ENCODE measurements around the gene OTX1. TPM values are rescaled to one million over a fixed set of nuclear protein-coding genes. Genes with fewer than 3 reads are reported as not detected.

OTX1 gene
- total and polyA plus RNA-seq, 9 of the 15 experiments (the other 6 are each of a cell fraction or from before 2014, with no cell fraction given) = 0.18 to 7.1 (median 0.58) TPM

GRCh38 chr2:63092857-63093256, 42.2 kb downstream of the OTX1 start:
- BruUV-seq (replicated peaks) = no TSS peak
- POLR2A ChIA-PET = no interaction called here
- in situ Hi-C loops (cut with MboI) = no loop called here
- TF ChIP-seq ESRRA (IDR thresholded peaks at IDR 0.05; ENCODE audit: borderline replicate concordance, low read depth) (no peak), ZNF316 (IDR thresholded peaks at IDR 0.05) (peak; percentile 39; the same call in 1 of the 2 replicates), CHAMP1 (IDR thresholded peaks at IDR 0.05) (no peak), RBBP5 (IDR thresholded peaks at IDR 0.05; ENCODE audit: borderline replicate concordance, insufficient read depth, low read length, poor library complexity, severe bottlenecking) (no peak), DMBX1 (CRISPR knock-in tag; IDR thresholded peaks at IDR 0.05; ENCODE audit: borderline replicate concordance) (no peak), TCF7 (IDR thresholded peaks at IDR 0.05; ENCODE audit: borderline replicate concordance) (no peak), MYNN (IDR thresholded peaks at IDR 0.05) (no peak), MYNN (CRISPR knock-in tag; IDR thresholded peaks at IDR 0.05) (no peak), C11orf30 (IDR thresholded peaks at IDR 0.05; ENCODE audit: low read depth) (peak; percentile 23; the same call in 1 of the 2 replicates)
- TF ChIP-seq, protein P1, sequence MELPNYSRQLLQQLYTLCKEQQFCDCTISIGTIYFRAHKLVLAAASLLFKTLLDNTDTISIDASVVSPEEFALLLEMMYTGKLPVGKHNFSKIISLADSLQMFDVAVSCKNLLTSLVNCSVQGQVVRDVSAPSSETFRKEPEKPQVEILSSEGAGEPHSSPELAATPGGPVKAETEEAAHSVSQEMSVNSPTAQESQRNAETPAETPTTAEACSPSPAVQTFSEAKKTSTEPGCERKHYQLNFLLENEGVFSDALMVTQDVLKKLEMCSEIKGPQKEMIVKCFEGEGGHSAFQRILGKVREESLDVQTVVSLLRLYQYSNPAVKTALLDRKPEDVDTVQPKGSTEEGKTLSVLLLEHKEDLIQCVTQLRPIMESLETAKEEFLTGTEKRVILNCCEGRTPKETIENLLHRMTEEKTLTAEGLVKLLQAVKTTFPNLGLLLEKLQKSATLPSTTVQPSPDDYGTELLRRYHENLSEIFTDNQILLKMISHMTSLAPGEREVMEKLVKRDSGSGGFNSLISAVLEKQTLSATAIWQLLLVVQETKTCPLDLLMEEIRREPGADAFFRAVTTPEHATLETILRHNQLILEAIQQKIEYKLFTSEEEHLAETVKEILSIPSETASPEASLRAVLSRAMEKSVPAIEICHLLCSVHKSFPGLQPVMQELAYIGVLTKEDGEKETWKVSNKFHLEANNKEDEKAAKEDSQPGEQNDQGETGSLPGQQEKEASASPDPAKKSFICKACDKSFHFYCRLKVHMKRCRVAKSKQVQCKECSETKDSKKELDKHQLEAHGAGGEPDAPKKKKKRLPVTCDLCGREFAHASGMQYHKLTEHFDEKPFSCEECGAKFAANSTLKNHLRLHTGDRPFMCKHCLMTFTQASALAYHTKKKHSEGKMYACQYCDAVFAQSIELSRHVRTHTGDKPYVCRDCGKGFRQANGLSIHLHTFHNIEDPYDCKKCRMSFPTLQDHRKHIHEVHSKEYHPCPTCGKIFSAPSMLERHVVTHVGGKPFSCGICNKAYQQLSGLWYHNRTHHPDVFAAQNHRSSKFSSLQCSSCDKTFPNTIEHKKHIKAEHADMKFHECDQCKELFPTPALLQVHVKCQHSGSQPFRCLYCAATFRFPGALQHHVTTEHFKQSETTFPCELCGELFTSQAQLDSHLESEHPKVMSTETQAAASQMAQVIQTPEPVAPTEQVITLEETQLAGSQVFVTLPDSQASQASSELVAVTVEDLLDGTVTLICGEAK (IDR thresholded peaks at IDR 0.05) = no peak
- TF ChIP-seq, protein P1 (CRISPR knock-in tag; IDR thresholded peaks at IDR 0.05) = no peak
- TF ChIP-seq, protein P2, sequence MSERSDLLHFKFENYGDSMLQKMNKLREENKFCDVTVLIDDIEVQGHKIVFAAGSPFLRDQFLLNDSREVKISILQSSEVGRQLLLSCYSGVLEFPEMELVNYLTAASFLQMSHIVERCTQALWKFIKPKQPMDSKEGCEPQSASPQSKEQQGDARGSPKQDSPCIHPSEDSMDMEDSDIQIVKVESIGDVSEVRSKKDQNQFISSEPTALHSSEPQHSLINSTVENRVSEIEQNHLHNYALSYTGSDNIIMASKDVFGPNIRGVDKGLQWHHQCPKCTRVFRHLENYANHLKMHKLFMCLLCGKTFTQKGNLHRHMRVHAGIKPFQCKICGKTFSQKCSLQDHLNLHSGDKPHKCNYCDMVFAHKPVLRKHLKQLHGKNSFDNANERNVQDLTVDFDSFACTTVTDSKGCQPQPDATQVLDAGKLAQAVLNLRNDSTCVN (CRISPR knock-in tag; IDR thresholded peaks at IDR 0.05) = no peak

More at GRCh38 chr2:63092857-63093256, 42.2 kb downstream of the OTX1 start:
- H3K9me3 ChIP-seq (replicated peaks; ENCODE audit: control insufficient read depth, insufficient read depth, low read depth, low read length) = no peaks in the 10 kb centered on the region
- no peak overlapping the region for H2AFZ ChIP-seq (ENCODE audit: low read depth, low read length)
- no peak overlapping the region for H3K4me2 ChIP-seq (ENCODE audit: insufficient read depth, low read length)
- H3K4me1 ChIP-seq (replicated peaks in 1 of 2; ENCODE audit: control insufficient read depth in 2 of 2, insufficient read depth in 2 of 2, low read length in 2 of 2) = no peaks in the 10 kb centered on the region
- ATAC-seq (no peak), DNase-seq (ENCODE audit: extremely low read depth in 1 of 4, low spot score in 3 of 4) (no peak), FAIRE-seq (no peak)
- H4K20me1 ChIP-seq (replicated peaks; ENCODE audit: control insufficient read depth, insufficient read depth, low read length) = no peaks in the 10 kb centered on the region
- H3K36me3 ChIP-seq (ENCODE audit: control insufficient read depth, insufficient read depth, low read length) = no peaks in the 10 kb centered on the region
- 0% methylated on average over 1 of the region's 1 CpG for WGBS (ENCODE audit: insufficient coverage, low coverage, missing lambda C conversion rate)
- no peaks in the 10 kb centered on the region for H3K9me1 ChIP-seq (ENCODE audit: control insufficient read depth, insufficient read depth, low read length)
- no peak overlapping the region for H3K9ac ChIP-seq (ENCODE audit: insufficient read depth in 1 of 2, low read depth in 2 of 2, low read length in 2 of 2)
- H3K27ac ChIP-seq (ENCODE audit: extremely low read depth, low read depth, low read length) = no peak overlapping the region
- CTCF ChIA-PET (ENCODE audit: low intra/inter-chr PET ratio) = no interaction called here
- H3K4me3 ChIP-seq = no peak overlapping the region
- H3K27me3 ChIP-seq (ENCODE audit: control insufficient read depth in 2 of 2, insufficient read depth in 2 of 2, low read length in 2 of 2) = no peaks in the 10 kb centered on the region
- no peaks in the 10 kb centered on the region for H3K79me2 ChIP-seq (ENCODE audit: control insufficient read depth, insufficient read depth, low read length)
- intact Hi-C loops (cut with micrococcal nuclease) = no loop called here
